Activated CD4-positive, alpha-beta memory T cell treated with anti-CD3 and anti-CD28 coated beads for 36 hours (primary cell): ENCODE results near the gene ADCY5. TPM values are rescaled to one million over a fixed set of nuclear protein-coding genes. Genes with fewer than 3 reads are reported as not detected.

Experiments
- CTCF ChIA-PET: fragments of 350-600 bp; sonication (Branson Sonifier 250); formaldehyde crosslinking; loops from one replicate; lab custom pipeline; 2021; ENCODE audit warnings: antibody characterized with exemption, inconsistent platforms; lab: Charles Lee
- POLR2A ChIA-PET: fragments of 350-600 bp; sonication (Branson Sonifier 250); formaldehyde crosslinking; loops from one replicate; lab custom pipeline; 2021; ENCODE audit warnings: antibody characterized with exemption; lab: Charles Lee
- DNase-seq: peaks from one replicate; pipeline ENCODE4 v3.0.0-alpha.2; 2020
- H3K27ac Mint-ChIP-seq: one replicate; pipeline ENCODE4 v1.8.0; 2021; ENCODE audit warnings: mixed read lengths
- H3K27me3 Mint-ChIP-seq: one replicate; pipeline ENCODE4 v1.8.0; 2021; ENCODE audit warnings: mixed read lengths
- H3K36me3 Mint-ChIP-seq: one replicate; pipeline ENCODE4 v1.8.0; 2021; ENCODE audit warnings: mixed read lengths
- H3K4me1 Mint-ChIP-seq: one replicate; pipeline ENCODE4 v1.8.0; 2021; ENCODE audit warnings: low read depth, mixed read lengths
- H3K4me3 Mint-ChIP-seq: one replicate; pipeline ENCODE4 v1.8.0; 2021; ENCODE audit warnings: mild to moderate bottlenecking, mixed read lengths
- H3K9me3 Mint-ChIP-seq: one replicate; pipeline ENCODE4 v1.8.0; 2021; ENCODE audit warnings: mixed read lengths
- intact Hi-C: fragments of 100-400 bp; cut with micrococcal nuclease; formaldehyde crosslinking; loops from one replicate; pipeline ENCODE4 v1.15.1; 2023
- total RNA-seq, 2 experiments: library from RNA; stranded (reverse); gene quantifications; one replicate each; pipeline ENCODE4 v1.2.3, GENCODE V29; 2021

ADCY5 gene
- total RNA-seq, 2 experiments from 2014 or later = not detected

DNA sequence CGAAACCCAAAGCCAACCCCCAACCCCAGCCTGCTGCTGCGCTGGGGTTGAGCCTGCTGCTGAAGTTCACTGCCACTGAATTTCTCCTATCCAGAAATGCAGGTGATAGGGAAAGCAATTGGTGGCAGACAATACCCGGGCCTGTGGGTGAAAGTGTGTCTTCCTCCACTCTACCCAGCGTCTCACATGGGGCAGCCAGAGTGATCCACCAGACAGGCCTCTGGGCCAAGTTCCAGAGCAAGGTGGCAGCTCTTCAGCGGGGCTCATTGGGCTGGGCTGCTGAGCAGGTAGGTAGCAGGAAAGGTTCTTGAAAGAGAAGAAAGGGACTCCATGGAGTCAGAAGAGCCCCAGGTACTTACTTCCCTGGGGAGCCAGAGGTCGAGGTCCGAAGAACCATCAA is 6.0 kb downstream of the ADCY5 start:
- Mint-ChIP-seq H3K27ac (no peak overlapping the region), H3K36me3 (no peaks in the 10 kb centered on the region), H3K4me3 (no peak overlapping the region), H3K9me3 (no peaks in the 10 kb centered on the region), H3K4me1 (peaks cover 2% of the 10 kb centered on the region), H3K27me3 (peaks cover 45% of the 10 kb centered on the region)
- ChIA-PET CTCF (no interaction called here), POLR2A (no interaction called here)
- intact Hi-C loops = no loop called here
- DNase-seq = no peak

GRCh38 chr3:123442125-123442524 is 6.8 kb downstream of the ADCY5 start:
- no peak for DNase-seq
- ChIA-PET CTCF (interaction anchor here (1.9 kb wide), 1 partner anchor 47 kb away, joined by 4 read pairs; no protein-coding TSS in a partner anchor), POLR2A (no interaction called here)
- Mint-ChIP-seq H3K4me3 (no peak overlapping the region), H3K36me3 (no peaks in the 10 kb centered on the region), H3K27me3 (peaks cover 42% of the 10 kb centered on the region), H3K9me3 (no peaks in the 10 kb centered on the region), H3K4me1 (peaks cover 2% of the 10 kb centered on the region), H3K27ac (no peak overlapping the region)
- intact Hi-C loops = no loop called here

DNA sequence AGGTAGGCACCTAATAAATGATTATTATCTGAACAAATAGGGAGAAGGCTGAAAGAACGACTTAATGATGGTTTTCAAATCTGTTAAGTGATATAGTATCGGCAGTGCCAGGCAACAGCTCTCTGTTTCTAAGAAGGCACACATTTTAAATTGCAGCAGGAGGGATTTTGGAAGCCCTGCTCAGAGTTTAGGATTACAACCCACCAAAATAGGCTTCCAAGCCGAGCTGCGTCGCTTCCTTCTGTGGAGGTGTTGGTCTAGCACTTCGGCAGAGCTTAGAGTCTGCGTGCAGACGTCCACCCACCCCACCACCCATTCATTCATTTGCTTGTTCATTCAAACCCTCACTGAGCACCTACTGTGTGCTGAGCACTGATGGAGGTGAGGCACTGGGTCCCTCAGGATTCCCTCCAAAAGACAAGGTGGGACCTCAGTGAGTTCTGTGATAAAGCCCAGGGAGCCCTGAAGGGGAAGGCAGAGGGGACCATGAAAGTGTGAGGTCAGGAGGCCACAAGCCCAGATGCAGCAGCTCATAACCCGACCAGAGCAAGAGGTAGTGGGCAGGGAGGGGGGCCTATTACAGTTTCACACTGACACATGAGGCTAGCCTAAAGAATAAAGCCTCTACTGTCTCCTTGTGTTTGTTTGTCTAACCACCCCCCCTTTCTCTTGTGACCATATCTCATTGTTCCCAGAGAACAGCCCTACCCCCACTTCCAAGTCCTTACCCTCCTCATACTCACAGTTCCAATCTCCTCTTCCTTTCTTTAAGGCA is 8.9 kb downstream of the ADCY5 start:
- Mint-ChIP-seq H3K4me1 (no peaks in the 10 kb centered on the region), H3K36me3 (no peaks in the 10 kb centered on the region), H3K9me3 (no peaks in the 10 kb centered on the region), H3K27ac (no peak overlapping the region), H3K27me3 (peaks cover 27% of the 10 kb centered on the region), H3K4me3 (no peak overlapping the region)
- ChIA-PET CTCF (no interaction called here), POLR2A (no interaction called here)
- no peak for DNase-seq
- intact Hi-C loops = no loop called here

DNA sequence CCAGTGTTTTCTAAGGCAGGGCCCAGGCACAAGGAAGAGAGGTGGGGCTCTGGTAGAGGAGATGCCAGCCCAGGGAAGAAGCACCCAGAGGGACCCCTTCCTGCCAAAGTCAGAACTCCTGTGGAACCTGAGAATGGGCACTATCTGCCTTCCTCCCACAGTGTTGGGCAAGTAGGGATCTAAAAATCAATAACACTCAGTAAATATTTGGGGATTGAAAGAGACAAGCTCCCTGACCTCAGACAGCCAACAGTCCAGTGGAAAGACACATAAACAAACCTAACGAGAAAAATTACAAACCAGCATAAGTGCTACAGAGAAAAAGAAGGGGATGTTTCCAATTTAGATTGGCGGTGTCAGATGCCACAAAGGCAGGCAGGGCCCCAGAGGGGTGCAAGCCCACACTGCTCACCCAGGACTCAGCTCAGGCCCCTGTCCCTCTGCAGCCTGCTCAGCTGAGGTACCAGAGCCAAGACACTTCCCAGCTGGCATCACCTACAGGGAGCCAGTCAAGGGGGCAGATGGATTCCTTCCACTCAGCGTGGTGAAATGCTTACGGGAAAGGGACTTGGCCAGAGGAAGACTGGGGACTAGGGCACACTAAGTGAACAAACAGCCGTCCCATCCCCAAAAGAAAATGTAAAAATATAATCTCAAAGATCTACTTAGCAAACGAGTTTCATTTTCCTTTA is 15.9 kb downstream of the ADCY5 start:
- POLR2A ChIA-PET = no interaction called here
- Mint-ChIP-seq H3K9me3 (no peaks in the 10 kb centered on the region), H3K4me3 (no peak overlapping the region), H3K27me3 (no peaks in the 10 kb centered on the region), H3K27ac (no peak overlapping the region), H3K4me1 (no peaks in the 10 kb centered on the region), H3K36me3 (no peaks in the 10 kb centered on the region)
- DNase-seq = no peak
- intact Hi-C loops = no loop called here
- CTCF ChIA-PET = interaction anchor here (0.6 to 1.4 kb wide), 3 partner anchors 11 to 127 kb away, joined by 3 read pairs; no protein-coding TSS in a partner anchor

- no peak for DNase-seq
- ChIA-PET POLR2A (no interaction called here), CTCF (no interaction called here)
- intact Hi-C loops = no loop called here
- Mint-ChIP-seq H3K4me3 (no peak overlapping the region), H3K4me1 (no peaks in the 10 kb centered on the region), H3K36me3 (no peaks in the 10 kb centered on the region), H3K27ac (no peak overlapping the region), H3K27me3 (no peaks in the 10 kb centered on the region), H3K9me3 (no peaks in the 10 kb centered on the region)
Measured at GRCh38 chr3:123431658-123432324, 17.1 kb downstream of the ADCY5 start.

GRCh38 chr3:123431007-123431657 is 17.8 kb downstream of the ADCY5 start:
- intact Hi-C loops = no loop called here
- no peak overlapping the region for H3K4me3 Mint-ChIP-seq
- no peak for DNase-seq
- H3K4me1 Mint-ChIP-seq = no peaks in the 10 kb centered on the region
- peaks cover 1% of the 10 kb centered on the region for H3K27me3 Mint-ChIP-seq
- ChIA-PET CTCF (no interaction called here), POLR2A (no interaction called here)
- H3K36me3 Mint-ChIP-seq = no peaks in the 10 kb centered on the region
- no peaks in the 10 kb centered on the region for H3K9me3 Mint-ChIP-seq
- no peak overlapping the region for H3K27ac Mint-ChIP-seq

- Mint-ChIP-seq H3K27me3 (peaks cover 1% of the 10 kb centered on the region), H3K4me1 (no peaks in the 10 kb centered on the region), H3K36me3 (no peaks in the 10 kb centered on the region), H3K9me3 (no peaks in the 10 kb centered on the region), H3K4me3 (no peak overlapping the region), H3K27ac (no peak overlapping the region)
- DNase-seq = no peak
- CTCF ChIA-PET = no interaction called here
- intact Hi-C loops = no loop called here
- POLR2A ChIA-PET = no interaction called here
Measured at GRCh38 chr3:123430266-123430665, 18.6 kb downstream of the ADCY5 start.

DNA sequence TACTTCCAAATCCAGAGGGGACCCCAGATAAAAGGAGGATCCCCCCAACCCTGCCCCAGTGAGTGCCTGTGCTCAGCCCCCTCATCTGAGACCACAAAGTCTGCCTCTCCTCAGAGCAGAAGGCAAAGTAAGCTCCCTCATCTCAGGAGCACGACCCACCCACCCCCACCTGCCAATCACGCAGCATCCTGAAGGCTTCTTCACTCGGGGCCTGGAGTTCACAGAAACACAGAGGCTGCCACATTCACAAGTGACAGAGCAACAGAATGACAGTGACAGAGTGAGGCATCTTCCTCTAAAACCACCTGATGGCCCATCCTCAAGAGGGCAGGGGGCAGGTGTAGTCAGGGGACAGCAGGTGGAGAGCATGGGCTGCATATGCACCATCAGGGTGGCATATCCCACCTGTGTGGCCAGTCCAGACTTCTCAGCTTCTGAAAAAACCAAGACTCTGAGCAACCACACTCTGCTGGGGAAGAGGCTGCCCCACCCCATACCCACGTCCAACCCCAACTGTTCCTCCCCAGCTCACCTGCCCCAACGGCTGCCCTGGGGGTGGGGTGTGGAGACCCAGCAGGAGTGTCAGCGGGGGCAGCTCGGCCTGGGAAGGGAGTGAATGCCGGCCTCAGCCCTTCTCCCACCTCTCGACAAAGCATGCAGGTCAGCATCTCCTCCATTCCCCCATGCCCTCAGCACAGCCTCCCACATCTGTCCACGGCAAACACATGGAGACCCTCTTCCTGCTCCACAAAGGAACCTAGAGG is 19.3 kb downstream of the ADCY5 start:
- Mint-ChIP-seq H3K36me3 (no peaks in the 10 kb centered on the region), H3K4me3 (no peak overlapping the region), H3K4me1 (no peaks in the 10 kb centered on the region), H3K27ac (no peak overlapping the region), H3K9me3 (no peaks in the 10 kb centered on the region), H3K27me3 (peaks cover 1% of the 10 kb centered on the region)
- ChIA-PET POLR2A (no interaction called here), CTCF (no interaction called here)
- DNase-seq = no peak
- intact Hi-C loops = no loop called here

DNA sequence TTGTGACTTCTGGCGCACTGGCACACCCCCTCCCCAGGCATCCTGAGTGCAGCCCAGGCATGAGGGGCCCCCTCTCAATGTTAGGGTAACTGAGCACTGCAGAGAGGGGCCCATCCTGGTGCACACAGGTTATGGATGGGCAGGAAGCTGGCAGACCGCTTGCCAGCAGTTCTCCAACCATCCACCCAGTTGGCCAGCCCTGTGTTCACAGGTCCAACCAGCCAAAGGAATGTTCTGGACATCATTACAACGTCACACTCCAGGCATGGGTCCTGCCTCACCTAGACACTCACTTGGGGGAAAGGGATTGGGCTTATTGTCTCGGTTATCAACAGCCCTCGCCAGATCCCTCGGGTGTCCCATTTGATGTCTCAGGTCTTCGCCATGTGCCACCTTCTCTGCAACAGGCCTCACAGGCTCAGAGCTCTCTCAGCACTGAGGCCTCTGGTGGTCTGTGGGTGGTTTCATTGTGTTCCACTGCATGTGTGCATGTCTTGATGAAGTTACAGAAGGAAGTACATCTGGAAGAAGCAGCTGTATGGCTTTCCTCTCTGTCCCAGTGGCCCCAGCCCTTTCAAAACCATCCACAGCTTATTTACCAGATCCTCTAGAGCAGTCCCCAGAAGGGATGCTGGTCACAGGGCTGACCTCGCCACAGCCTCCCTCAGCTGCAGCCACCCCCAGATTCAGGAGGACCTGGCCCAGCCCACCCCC is 23.7 kb downstream of the ADCY5 start:
- Mint-ChIP-seq H3K4me1 (no peaks in the 10 kb centered on the region), H3K4me3 (no peak overlapping the region), H3K27ac (no peak overlapping the region), H3K9me3 (no peaks in the 10 kb centered on the region), H3K36me3 (no peaks in the 10 kb centered on the region), H3K27me3 (peaks cover 1% of the 10 kb centered on the region)
- ChIA-PET POLR2A (no interaction called here), CTCF (no interaction called here)
- DNase-seq = no peak
- intact Hi-C loops = no loop called here

DNA sequence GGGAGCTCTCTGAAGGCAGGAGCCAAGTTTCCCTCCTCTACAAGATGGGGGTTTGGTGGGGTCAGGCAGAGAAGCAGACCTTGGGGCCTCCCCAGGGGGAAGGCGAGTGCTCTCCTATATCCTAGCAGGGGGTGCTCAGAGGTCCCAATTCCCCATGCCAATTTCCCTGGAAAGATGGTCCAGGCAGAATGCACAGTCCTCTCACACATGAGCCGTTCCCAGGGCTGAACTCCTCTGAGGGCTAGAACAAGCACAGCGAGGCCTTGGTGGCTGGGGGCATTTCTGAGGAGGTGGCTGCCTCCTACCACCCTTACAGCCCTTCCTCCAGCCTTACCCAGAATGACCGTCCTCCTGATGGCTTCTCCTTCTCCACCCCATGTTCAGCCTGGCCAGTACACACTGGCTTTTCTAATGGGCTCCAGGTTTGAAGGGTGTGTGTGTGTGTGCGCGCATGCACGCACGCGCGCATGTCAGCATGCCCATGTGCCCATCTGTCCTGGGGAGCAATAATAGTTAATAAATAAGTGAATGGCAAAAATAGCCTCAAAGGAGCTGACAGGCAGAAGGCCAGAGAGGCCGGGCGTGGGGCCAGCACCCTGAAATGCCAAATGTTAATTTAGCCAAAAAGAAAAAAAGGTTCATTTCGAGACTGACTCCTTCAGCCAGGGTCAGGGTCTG is 24.4 kb downstream of the ADCY5 start:
- no peak overlapping the region for H3K4me3 Mint-ChIP-seq
- intact Hi-C loops = no loop called here
- DNase-seq = no peak
- H3K36me3 Mint-ChIP-seq = no peaks in the 10 kb centered on the region
- POLR2A ChIA-PET = no interaction called here
- H3K4me1 Mint-ChIP-seq = no peaks in the 10 kb centered on the region
- H3K27me3 Mint-ChIP-seq = peaks cover 1% of the 10 kb centered on the region
- CTCF ChIA-PET = no interaction called here
- H3K27ac Mint-ChIP-seq = no peak overlapping the region
- H3K9me3 Mint-ChIP-seq = no peaks in the 10 kb centered on the region

GRCh38 chr3:123423806-123424205 is 25.1 kb downstream of the ADCY5 start:
- H3K9me3 Mint-ChIP-seq = no peaks in the 10 kb centered on the region
- peaks cover 1% of the 10 kb centered on the region for H3K27me3 Mint-ChIP-seq
- no peak overlapping the region for H3K27ac Mint-ChIP-seq
- ChIA-PET POLR2A (no interaction called here), CTCF (no interaction called here)
- DNase-seq = no peak
- H3K36me3 Mint-ChIP-seq = no peaks in the 10 kb centered on the region
- H3K4me1 Mint-ChIP-seq = no peaks in the 10 kb centered on the region
- H3K4me3 Mint-ChIP-seq = no peak overlapping the region
- intact Hi-C loops = no loop called here
